ENCODE data around the gene ACVR1C.
"Not testable (repeated sequence)": the region's sequence is repeated elsewhere in the genome, so short reads cannot be mapped to it uniquely, and the experiment has no call there.

The ACVR1C gene

GRCh38 chr2:157587576-157587975 lies 41.1 kb downstream of the ACVR1C start:
- Histone ChIP-seq H3K27ac (no peak overlapping the region), H3K4me3 (no peak overlapping the region)
- DNase-seq (ENCODE audit: low spot score), result no peak
- TF ChIP-seq, protein P1, sequence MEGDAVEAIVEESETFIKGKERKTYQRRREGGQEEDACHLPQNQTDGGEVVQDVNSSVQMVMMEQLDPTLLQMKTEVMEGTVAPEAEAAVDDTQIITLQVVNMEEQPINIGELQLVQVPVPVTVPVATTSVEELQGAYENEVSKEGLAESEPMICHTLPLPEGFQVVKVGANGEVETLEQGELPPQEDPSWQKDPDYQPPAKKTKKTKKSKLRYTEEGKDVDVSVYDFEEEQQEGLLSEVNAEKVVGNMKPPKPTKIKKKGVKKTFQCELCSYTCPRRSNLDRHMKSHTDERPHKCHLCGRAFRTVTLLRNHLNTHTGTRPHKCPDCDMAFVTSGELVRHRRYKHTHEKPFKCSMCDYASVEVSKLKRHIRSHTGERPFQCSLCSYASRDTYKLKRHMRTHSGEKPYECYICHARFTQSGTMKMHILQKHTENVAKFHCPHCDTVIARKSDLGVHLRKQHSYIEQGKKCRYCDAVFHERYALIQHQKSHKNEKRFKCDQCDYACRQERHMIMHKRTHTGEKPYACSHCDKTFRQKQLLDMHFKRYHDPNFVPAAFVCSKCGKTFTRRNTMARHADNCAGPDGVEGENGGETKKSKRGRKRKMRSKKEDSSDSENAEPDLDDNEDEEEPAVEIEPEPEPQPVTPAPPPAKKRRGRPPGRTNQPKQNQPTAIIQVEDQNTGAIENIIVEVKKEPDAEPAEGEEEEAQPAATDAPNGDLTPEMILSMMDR (IDR thresholded peaks at IDR 0.05), result no peak

GRCh38 chr2:157574165-157574564 lies 54.5 kb downstream of the ACVR1C start:
- no peak for DNase-seq (ENCODE audit: low spot score)
- Histone ChIP-seq H3K4me3 (no peak overlapping the region), H3K27ac (no peak overlapping the region)
- TF ChIP-seq, protein P1 (IDR thresholded peaks at IDR 0.05), result no peak

DNA sequence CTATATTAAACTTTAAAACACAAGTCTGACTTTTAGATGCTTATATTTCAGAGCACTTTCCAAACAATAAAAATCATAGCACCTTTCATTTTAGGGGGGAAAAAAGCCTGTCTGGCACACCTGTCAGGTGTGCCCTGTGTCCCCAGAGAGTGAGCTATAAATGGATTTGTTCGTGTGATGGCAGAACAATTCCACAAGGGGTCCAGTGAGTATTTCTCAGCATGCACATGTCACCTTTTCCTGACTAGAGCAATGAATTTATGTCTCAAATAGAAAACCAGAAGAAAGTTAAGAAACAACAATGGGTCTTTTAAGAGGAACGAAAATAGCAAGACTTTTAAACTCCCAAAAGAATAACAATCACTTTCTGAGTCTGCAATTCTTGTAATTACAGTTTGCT lies 55.9 kb downstream of the ACVR1C start:
- H3K27ac ChIP-seq, result no peak overlapping the region
- TF ChIP-seq, protein P1 (IDR thresholded peaks at IDR 0.05), result no peak
- DNase-seq (ENCODE audit: low spot score), result no peak
- H3K4me3 ChIP-seq, result no peak overlapping the region

GRCh38 chr2:157566623-157567022 lies 62.0 kb downstream of the ACVR1C start:
- DNase-seq (ENCODE audit: low spot score); H3K4me3 ChIP-seq; H3K27ac ChIP-seq: not testable (repeated sequence)

DNA sequence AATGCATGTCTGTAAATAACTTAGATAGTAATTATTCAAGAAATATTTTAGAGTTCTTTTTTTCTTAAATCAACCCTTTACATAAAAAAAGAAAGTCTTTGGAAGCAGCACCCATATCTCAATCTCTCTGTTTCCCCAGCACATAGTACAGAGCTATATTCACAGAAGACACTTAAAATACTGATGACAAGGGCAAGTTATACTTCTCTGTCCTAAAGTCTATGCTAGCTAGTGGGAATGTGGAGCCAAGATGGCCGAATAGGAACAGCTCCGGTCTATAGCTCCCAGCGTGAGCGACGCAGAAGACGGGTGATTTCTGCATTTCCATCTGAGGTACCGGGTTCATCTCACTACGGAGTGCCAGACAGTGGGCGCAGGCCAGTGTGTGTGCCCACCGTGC lies 62.6 kb downstream of the ACVR1C start:
- H3K4me3 ChIP-seq; DNase-seq (ENCODE audit: low spot score): not testable (repeated sequence)

DNA sequence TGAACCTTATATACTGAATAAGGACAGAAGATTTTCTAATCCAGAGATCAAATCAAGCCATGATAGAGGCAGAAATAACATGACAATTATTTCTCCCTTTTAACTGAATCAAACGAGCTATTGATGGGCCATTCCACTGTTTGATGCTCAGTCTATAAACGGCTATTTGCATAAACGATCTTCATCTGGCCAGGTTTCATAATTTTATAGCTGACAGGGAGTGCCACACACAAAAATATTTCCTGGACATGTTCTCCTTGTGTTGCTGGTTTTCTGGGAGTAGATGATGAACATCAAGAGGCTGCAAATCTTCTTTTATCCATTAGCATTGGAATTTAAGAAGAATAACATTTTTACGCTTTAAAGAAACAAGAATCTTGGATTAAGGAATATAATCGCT lies 63.1 kb downstream of the ACVR1C start:
- TF ChIP-seq, protein P1 (IDR thresholded peaks at IDR 0.05), result no peak
- no peak overlapping the region for H3K27ac ChIP-seq
- H3K4me3 ChIP-seq, result no peak overlapping the region
- no peak for DNase-seq (ENCODE audit: low spot score)

More for the DNA sequence above, 62.6 kb downstream of the ACVR1C start:
- H3K27ac ChIP-seq, result not testable (repeated sequence)

- no peak overlapping the region for H3K4me3 ChIP-seq
- TF ChIP-seq, protein P1 (IDR thresholded peaks at IDR 0.05), result no peak
- DNase-seq (ENCODE audit: low spot score), result no peak
Measured at GRCh38 chr2:157559890-157560289, 68.8 kb downstream of the ACVR1C start.

GRCh38 chr2:157559461-157559860 lies 69.2 kb downstream of the ACVR1C start:
- DNase-seq (ENCODE audit: low spot score), result no peak
- TF ChIP-seq, protein P1 (IDR thresholded peaks at IDR 0.05), result no peak
- H3K27ac ChIP-seq, result no peak overlapping the region
- no peak overlapping the region for H3K4me3 ChIP-seq

More at GRCh38 chr2:157559890-157560289, 68.8 kb downstream of the ACVR1C start:
- no peak overlapping the region for H3K27ac ChIP-seq

Measured in coronary artery (tissue), 2 donors.